Muscle of leg (tissue), 11 donors: ENCODE results near the gene NRG3. TPM values are rescaled to one million over a fixed set of nuclear protein-coding genes. Genes with fewer than 3 reads are reported as not detected.

ENCODE experiments used
- DNase-seq: peaks from one replicate; pipeline ENCODE4 v3.0.0; 2013
- H3K27ac ChIP-seq: one replicate; pipeline ENCODE4 v1.5.1; 2013; ENCODE audit warnings: mild to moderate bottlenecking, low read length, control low read depth
- H3K27me3 ChIP-seq: one replicate; pipeline ENCODE4 v1.6.1; 2013; ENCODE audit warnings: low read length; ENCODE audit not compliant: control insufficient read depth, insufficient read depth
- H3K36me3 ChIP-seq: one replicate; pipeline ENCODE4 v1.6.1; 2013; ENCODE audit warnings: low read length; ENCODE audit not compliant: control insufficient read depth, insufficient read depth
- H3K4me1 ChIP-seq: one replicate; pipeline ENCODE4 v1.6.1; 2013; ENCODE audit warnings: low read length; ENCODE audit not compliant: control insufficient read depth, insufficient read depth
- H3K4me3 ChIP-seq: one replicate; pipeline ENCODE4 v1.5.1; 2013; ENCODE audit warnings: low read length, control low read depth
- H3K9me3 ChIP-seq: replicated peaks from 2 replicates; pipeline ENCODE4 v1.6.1; 2013; ENCODE audit warnings: low read depth, low read length; ENCODE audit not compliant: control insufficient read depth
- WGBS: methylation state at CpG from one replicate; pipeline ENCODE4 v1.1.5; 2013; ENCODE audit warnings: missing lambda C conversion rate; ENCODE audit not compliant: insufficient coverage; 5-methylcytosine and 5-hydroxymethylcytosine counted together
- polyA plus RNA-seq, 8 donors: library from polyadenylated mRNA; unstranded; fragments of 120-200 nt; gene quantifications; one replicate each; pipeline versions ENCODE4 v1.2.1 to v1.2.3, GENCODE V29; 2013; ENCODE audit warnings: inconsistent platforms in 1 of 8, low replicate concordance in 1 of 8; ENCODE audit not compliant: insufficient read length in 8 of 8, insufficient read depth in 1 of 8
- total RNA-seq: library from RNA; stranded (reverse); fragments of 120-200 nt; gene quantifications from one replicate; pipeline ENCODE4 v1.2.4, GENCODE V29; 2013

NRG3 gene
- total and polyA plus RNA-seq, 9 donors: 0.04 to 0.60 (median 0.18) TPM

- no peaks in the 10 kb centered on the region for H3K36me3 ChIP-seq
- no peak for DNase-seq
- H3K4me3 ChIP-seq: no peak overlapping the region
- no peaks in the 10 kb centered on the region for H3K27me3 ChIP-seq
- 100% methylated on average over 1 of the region's 4 CpGs for WGBS
- no peaks in the 10 kb centered on the region for H3K9me3 ChIP-seq
- H3K4me1 ChIP-seq: no peaks in the 10 kb centered on the region
- no peak overlapping the region for H3K27ac ChIP-seq
Measured at GRCh38 chr10:82411416-82411815, 536.4 kb downstream of the NRG3 start.

- WGBS: no CpG with 5 or more reads among the region's 2 CpGs
- Histone ChIP-seq H3K9me3 (no peaks in the 10 kb centered on the region), H3K27me3 (no peaks in the 10 kb centered on the region), H3K4me3 (no peak overlapping the region), H3K27ac (no peak overlapping the region), H3K36me3 (no peaks in the 10 kb centered on the region), H3K4me1 (no peaks in the 10 kb centered on the region)
- DNase-seq: peak; percentile 9
Measured at GRCh38 chr10:82420001-82420400, 545.0 kb downstream of the NRG3 start.

DNA sequence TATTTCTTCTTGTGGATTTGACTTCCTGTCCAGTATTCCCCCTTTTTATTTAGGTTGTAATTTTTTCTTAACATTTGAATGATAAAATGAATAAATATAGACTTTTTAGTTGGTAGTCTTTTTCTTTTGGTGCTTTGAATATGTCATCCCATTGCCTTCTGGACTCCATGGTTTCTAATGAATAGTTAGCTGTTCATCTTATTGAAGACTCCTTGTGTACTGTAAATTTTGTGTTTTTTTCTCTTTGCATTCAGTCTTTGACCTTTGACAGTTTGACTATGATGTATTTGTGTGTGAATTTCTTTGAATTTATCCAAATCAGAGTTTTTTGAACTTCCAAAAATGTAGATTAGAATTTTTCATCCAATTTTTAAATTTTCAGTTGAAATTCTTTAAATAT lies 554.3 kb downstream of the NRG3 start:
- DNase-seq: no peak
- Histone ChIP-seq H3K4me3 (no peak overlapping the region), H3K27me3 (no peaks in the 10 kb centered on the region), H3K9me3 (no peaks in the 10 kb centered on the region), H3K36me3 (no peaks in the 10 kb centered on the region), H3K4me1 (no peaks in the 10 kb centered on the region), H3K27ac (no peak overlapping the region)

DNA sequence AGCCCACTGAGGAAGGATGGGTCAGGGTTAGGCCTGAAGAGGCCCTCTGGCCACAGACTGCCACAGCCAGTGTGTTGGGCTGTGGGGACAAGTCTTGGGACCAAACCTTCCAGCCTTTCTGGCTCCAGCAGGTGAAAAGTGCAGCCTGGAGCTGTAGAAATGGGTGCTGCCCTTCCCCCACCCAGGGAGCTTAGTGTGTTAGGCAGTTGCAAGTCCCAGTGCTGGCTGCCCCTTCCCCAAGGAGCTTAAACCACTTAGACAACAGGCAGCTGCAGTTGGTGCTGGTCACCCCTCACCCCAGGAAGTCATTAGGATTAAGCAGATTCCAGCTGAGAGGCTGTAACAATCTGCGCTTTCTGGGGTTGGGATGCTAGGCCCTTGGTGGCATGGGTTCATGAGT lies 563.3 kb downstream of the NRG3 start:
- Histone ChIP-seq H3K4me3 (no peak overlapping the region), H3K9me3 (peaks cover 8% of the 10 kb centered on the region), H3K27me3 (no peaks in the 10 kb centered on the region), H3K27ac (no peak overlapping the region), H3K4me1 (no peaks in the 10 kb centered on the region), H3K36me3 (no peaks in the 10 kb centered on the region)
- no peak for DNase-seq
- 80% methylated on average over 1 of the region's 1 CpG for WGBS

GRCh38 chr10:82440775-82441174 lies 565.8 kb downstream of the NRG3 start:
- H3K36me3 ChIP-seq: no peaks in the 10 kb centered on the region

DNA sequence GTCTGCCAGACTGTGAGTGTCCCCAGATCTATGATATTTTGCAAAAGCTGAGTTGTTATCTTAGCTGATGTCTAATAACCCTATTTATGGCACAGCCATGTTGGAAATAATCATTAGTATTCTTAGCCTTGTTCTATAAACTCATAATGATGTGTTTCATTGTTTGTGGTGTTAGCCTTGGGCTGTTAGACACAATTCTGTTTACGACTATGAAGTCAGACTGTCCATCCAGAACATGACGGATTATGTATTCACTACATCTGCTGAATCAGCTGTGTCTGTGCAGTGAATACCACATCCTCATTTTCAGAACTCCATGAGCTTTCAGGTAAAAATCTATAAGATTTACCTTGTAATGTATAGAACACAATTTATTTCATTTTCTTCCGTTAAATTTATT lies 577.1 kb downstream of the NRG3 start:
- no peak overlapping the region for H3K4me3 ChIP-seq
- WGBS: no CpG with 5 or more reads among the region's 3 CpGs
- no peak for DNase-seq
- H3K4me1 ChIP-seq: no peaks in the 10 kb centered on the region
- H3K27me3 ChIP-seq: no peaks in the 10 kb centered on the region
- H3K27ac ChIP-seq: no peak overlapping the region
- no peaks in the 10 kb centered on the region for H3K36me3 ChIP-seq
- H3K9me3 ChIP-seq: no peaks in the 10 kb centered on the region

More at GRCh38 chr10:82440775-82441174, 565.8 kb downstream of the NRG3 start:
- H3K27ac ChIP-seq: no peak overlapping the region
- no peaks in the 10 kb centered on the region for H3K27me3 ChIP-seq
- H3K4me1 ChIP-seq: no peaks in the 10 kb centered on the region
- no peak for DNase-seq
- H3K4me3 ChIP-seq: no peak overlapping the region
- H3K9me3 ChIP-seq: peaks cover 6% of the 10 kb centered on the region

DNA sequence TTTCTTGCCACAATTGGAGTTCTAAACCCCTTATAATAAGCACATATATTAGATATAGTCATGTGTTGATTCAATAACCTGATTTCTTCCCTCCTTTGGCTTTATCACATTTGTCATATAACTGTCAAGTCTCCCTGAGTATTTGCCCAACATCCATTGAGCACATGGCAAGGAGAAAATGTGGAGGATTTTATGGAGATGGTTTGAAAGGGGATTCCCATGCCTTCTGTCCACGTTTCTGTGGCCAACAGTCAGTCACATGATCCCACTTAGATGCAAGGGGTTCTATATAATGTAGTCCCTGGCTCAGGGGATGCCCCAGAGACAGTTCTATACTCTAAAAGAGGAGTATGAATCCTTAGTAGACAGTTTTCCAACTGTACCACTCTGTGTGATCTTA lies 577.7 kb downstream of the NRG3 start:
- DNase-seq: no peak
- WGBS: 0% methylated on average over 1 of the region's 1 CpG
- H3K9me3 ChIP-seq: no peaks in the 10 kb centered on the region
- H3K36me3 ChIP-seq: no peaks in the 10 kb centered on the region
- no peak overlapping the region for H3K4me3 ChIP-seq
- no peak overlapping the region for H3K27ac ChIP-seq
- no peaks in the 10 kb centered on the region for H3K4me1 ChIP-seq
- no peaks in the 10 kb centered on the region for H3K27me3 ChIP-seq

DNA sequence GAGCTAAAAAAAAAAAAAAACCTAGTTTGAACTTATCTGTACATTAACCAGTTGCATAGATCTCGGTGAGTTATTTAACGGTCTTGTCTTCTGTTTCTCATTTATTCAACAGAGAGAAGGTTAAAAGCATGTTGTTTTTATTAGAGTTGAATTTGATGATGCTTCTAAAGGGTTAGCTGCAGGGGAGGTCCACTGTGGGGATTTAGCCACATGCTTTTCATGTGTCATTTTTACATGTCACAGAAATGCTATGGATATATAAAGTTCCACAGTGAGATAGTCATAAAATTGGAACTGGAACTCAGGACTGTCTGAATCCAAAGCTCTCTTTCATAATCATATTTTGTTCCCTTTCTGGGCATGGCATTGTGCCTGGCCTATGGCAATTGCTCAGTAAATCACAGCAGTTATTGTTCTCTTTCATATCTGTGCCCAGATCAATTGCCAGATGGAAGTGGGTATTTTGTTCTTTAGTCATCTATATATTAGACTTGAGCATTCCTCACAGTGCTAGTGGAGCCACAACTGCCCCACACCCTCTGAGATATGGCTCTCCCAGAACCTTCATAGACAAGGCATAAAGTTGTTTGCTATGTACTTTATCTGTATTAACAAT lies 578.8 kb downstream of the NRG3 start:
- no CpG with 5 or more reads among the region's 2 CpGs for WGBS
- Histone ChIP-seq H3K27ac (no peak overlapping the region), H3K36me3 (no peaks in the 10 kb centered on the region), H3K9me3 (no peaks in the 10 kb centered on the region), H3K4me3 (no peak overlapping the region), H3K27me3 (no peaks in the 10 kb centered on the region), H3K4me1 (no peaks in the 10 kb centered on the region)
- DNase-seq: no peak

- no peak for DNase-seq
- Histone ChIP-seq H3K9me3 (no peaks in the 10 kb centered on the region), H3K4me1 (peaks cover 2% of the 10 kb centered on the region), H3K36me3 (no peaks in the 10 kb centered on the region), H3K27ac (no peak overlapping the region), H3K4me3 (no peak overlapping the region), H3K27me3 (no peaks in the 10 kb centered on the region)
- WGBS: no CpG with 5 or more reads among the region's 4 CpGs
Measured at GRCh38 chr10:82462910-82463551, 588.0 kb downstream of the NRG3 start.

DNA sequence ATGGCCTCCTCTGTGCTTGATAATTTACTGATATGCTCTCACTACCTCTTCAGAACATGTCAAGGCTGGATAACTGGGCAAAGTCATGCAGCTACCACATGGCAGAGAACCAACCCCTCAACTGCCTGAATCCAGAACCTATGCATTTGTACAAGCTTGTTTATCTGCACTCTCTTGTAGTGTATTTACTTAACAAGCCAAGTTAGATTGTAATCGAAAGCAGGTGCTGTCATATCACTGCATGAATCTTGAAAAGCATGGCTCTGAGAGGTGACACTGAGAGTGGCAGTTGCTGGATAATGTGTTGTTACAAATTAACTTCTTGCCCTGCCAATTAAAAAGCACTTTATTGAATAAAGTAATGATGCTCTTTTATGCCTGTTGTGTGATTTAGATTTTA lies 588.6 kb downstream of the NRG3 start:
- Histone ChIP-seq H3K4me1 (peaks cover 4% of the 10 kb centered on the region), H3K36me3 (no peaks in the 10 kb centered on the region), H3K27me3 (no peaks in the 10 kb centered on the region), H3K4me3 (no peak overlapping the region), H3K9me3 (no peaks in the 10 kb centered on the region), H3K27ac (no peak overlapping the region)
- no peak for DNase-seq
- no CpG with 5 or more reads among the region's 1 CpG for WGBS
